ENCODE measurements around the gene SLC16A12. TPM values are rescaled to one million over a fixed set of nuclear protein-coding genes. Genes with fewer than 3 reads are reported as not detected.

SLC16A12 gene
- total and polyA plus RNA-seq, 4 donors, result 0.03 to 10.7 (median 0.94) TPM

GRCh38 chr10:89537364-89537763 lies 2.0 kb upstream of the SLC16A12 start:
- Histone ChIP-seq H3K9me3 (ENCODE audit: control insufficient read depth in 4 of 4, low read length in 3 of 4) (no peaks in the 10 kb centered on the region), H3K36me3 (ENCODE audit: control insufficient read depth in 4 of 4, insufficient read depth in 3 of 4, low read depth in 1 of 4, low read length in 3 of 4) (no peaks in the 10 kb centered on the region), H3K27me3 (ENCODE audit: control insufficient read depth in 4 of 4, insufficient read depth in 4 of 4, low read length in 3 of 4) (no peaks in the 10 kb centered on the region), H3K27ac (ENCODE audit: low read depth in 1 of 2, low read length in 2 of 2) (no peak overlapping the region), H3K4me3 (ENCODE audit: low read depth in 1 of 3, low read length in 3 of 3) (no peak overlapping the region), H3K9ac (ENCODE audit: low read depth in 1 of 2, low read length in 2 of 2) (no peak overlapping the region), H3K4me1 (ENCODE audit: control insufficient read depth in 4 of 4, insufficient read depth in 4 of 4, low read length in 3 of 4) (peaks cover 6 to 11% (median 10%) of the 10 kb centered on the region in 4 donors)
- TF ChIP-seq RAD21 (IDR thresholded peaks at IDR 0.05) (no peak), FOXA2 (IDR thresholded peaks at IDR 0.05) (no peak), JUND (IDR thresholded peaks at IDR 0.05) (no peak), YY1 (IDR thresholded peaks at IDR 0.05) (no peak), RXRA (IDR thresholded peaks at IDR 0.05) (no peak), HNF4A (conservative IDR thresholded peaks at IDR 0.05) (no peak), GABPA (IDR thresholded peaks at IDR 0.05 in 1 of 2, conservative IDR thresholded peaks at IDR 0.05 in 1 of 2) (no peak), TAF1 (conservative IDR thresholded peaks at IDR 0.05) (no peak), EGR1 (IDR thresholded peaks at IDR 0.05; ENCODE audit: low read depth in 2 of 2) (no peak), FOXA1 (IDR thresholded peaks at IDR 0.05) (no peak), SP1 (IDR thresholded peaks at IDR 0.05) (no peak), NR2F2 (IDR thresholded peaks at IDR 0.05) (no peak), REST (IDR thresholded peaks at IDR 0.05) (no peak), ZBTB33 (IDR thresholded peaks at IDR 0.05) (no peak), HNF4G (IDR thresholded peaks at IDR 0.05) (no peak)
- TF ChIP-seq, protein P1, sequence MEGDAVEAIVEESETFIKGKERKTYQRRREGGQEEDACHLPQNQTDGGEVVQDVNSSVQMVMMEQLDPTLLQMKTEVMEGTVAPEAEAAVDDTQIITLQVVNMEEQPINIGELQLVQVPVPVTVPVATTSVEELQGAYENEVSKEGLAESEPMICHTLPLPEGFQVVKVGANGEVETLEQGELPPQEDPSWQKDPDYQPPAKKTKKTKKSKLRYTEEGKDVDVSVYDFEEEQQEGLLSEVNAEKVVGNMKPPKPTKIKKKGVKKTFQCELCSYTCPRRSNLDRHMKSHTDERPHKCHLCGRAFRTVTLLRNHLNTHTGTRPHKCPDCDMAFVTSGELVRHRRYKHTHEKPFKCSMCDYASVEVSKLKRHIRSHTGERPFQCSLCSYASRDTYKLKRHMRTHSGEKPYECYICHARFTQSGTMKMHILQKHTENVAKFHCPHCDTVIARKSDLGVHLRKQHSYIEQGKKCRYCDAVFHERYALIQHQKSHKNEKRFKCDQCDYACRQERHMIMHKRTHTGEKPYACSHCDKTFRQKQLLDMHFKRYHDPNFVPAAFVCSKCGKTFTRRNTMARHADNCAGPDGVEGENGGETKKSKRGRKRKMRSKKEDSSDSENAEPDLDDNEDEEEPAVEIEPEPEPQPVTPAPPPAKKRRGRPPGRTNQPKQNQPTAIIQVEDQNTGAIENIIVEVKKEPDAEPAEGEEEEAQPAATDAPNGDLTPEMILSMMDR (IDR thresholded peaks at IDR 0.05; ENCODE audit: low read depth, low read length, missing input control), result no peak
- TF ChIP-seq, protein P2, sequence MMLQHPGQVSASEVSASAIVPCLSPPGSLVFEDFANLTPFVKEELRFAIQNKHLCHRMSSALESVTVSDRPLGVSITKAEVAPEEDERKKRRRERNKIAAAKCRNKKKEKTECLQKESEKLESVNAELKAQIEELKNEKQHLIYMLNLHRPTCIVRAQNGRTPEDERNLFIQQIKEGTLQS (IDR thresholded peaks at IDR 0.05), result no peak
- TF ChIP-seq, protein P3, sequence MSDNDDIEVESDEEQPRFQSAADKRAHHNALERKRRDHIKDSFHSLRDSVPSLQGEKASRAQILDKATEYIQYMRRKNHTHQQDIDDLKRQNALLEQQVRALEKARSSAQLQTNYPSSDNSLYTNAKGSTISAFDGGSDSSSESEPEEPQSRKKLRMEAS (IDR thresholded peaks at IDR 0.05), result no peak
- 63% methylated on average over 1 of the region's 1 CpG for WGBS
- DNase-seq (ENCODE audit: low spot score), result no peak

Measured in liver (tissue), 9 donors.